HFF-Myc (cell line): Measurements from ENCODE around the gene CDH9.

Experiments used
- DNase-seq: peaks from one replicate; pipeline ENCODE4 v3.0.0-alpha.2; 2011; ENCODE audit warnings: low read depth; ENCODE audit errors: extremely low read depth
- H3K4me3 ChIP-seq: replicated peaks from 2 replicates; pipeline ENCODE4 v1.5.1; 2011; ENCODE audit warnings: low read depth, mild to moderate bottlenecking, control low read depth, low read length
- CTCF ChIP-seq: IDR thresholded peaks from 2 replicates; pipeline ENCODE4 v1.5.1; 2012; ENCODE audit warnings: mild to moderate bottlenecking, low read depth, low read length, control low read depth; ENCODE audit errors: missing control alignments

Gene CDH9

DNA sequence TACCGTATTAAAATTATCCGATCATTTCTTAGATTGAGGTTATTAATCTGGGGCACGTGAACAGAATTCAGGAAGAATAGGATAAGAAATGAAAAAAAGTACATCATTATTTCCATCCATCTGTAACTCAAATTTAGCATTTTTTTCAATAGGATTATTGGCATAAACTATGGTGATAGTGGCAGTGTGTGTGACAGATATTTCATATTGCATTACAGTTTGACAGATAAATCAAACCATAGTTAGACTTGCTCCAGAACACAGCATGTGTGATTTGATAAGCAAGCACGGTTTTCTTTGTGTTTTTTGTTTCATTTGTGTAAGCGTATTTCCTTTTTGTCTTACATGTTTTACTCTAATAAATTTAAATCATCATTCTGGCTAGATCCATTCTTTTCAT lies 155.0 kb downstream of the CDH9 start:
- H3K4me3 ChIP-seq = no peak overlapping the region
- TF ChIP-seq CTCF = no peak
- no peak for DNase-seq

DNA sequence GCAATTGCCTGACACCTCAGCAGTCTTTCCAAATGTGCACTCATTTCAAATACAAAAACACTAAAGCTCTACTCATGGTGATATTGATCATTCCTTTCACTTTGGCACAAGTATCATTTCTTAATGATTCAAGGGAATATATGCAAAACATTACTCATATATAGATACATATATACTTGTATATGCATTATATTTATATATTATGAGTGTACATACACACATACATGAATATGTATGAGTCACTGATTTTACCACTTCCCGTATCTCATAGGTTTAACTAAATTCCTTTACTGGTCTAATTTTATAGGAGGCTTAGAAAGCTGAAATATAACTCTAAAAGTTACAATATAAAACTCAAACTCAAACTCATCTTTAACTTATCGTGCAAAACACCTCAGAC lies 156.5 kb downstream of the CDH9 start:
- DNase-seq = no peak

DNA sequence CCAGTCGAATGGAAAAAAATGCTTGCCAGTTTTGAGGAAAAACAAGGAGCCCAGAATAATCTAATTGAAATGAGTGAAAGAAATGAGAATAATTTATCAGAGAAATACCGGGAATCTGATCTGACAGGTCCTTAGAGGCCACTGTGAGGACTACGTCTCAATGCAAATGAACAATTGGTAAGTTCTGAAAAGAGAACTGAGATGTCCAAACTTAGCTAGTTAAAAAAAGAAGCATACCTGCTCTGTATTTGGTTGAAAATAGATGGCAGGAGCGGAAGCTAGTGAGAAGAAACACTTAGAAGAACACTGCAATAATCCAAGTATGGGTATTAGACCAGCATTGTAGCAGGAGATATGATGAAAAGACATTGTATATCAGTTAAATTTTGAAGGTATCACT lies 161.2 kb downstream of the CDH9 start:
- TF ChIP-seq CTCF = no peak
- DNase-seq = no peak
- H3K4me3 ChIP-seq = no peak overlapping the region

More for the DNA sequence above, 156.5 kb downstream of the CDH9 start:
- TF ChIP-seq CTCF = no peak
- H3K4me3 ChIP-seq = no peak overlapping the region

DNA sequence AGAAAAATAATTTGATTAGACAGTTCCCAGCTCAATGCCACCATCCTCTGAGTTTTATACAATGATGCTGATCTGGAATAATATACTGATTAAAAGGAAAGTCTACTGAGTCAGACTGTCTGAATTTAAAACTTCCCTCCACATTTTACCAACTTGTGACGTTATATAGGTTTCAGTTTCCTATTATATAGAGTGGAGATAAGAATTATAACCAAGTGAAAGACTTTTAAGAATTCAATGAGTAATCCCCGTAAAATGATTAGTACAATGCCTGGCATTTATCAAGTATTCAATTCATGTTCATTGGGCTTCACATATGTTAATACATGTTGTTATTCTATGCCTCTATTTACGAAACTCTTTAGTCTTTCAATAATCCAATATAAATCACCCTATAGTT lies 166.0 kb downstream of the CDH9 start:
- TF ChIP-seq CTCF = no peak
- DNase-seq = no peak
- no peak overlapping the region for H3K4me3 ChIP-seq

DNA sequence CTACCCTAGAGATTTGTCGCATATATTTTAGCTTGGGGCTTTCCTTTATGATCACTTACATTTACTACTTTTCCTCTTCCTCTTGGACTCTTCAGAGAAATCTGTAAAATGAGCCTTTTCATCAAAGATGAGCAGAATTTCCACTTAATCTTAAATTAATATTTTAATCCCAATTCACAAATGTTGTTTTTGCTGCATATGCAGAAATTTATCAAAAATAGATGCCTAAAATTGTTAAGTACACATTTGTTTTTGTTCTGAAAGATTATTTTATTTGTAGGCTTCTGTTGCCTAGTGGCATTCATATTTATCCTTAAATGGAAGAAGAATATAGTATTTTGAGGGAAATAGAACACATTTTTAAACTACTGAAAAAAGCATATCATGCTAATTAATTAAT lies 168.6 kb downstream of the CDH9 start:
- no peak for TF ChIP-seq CTCF
- DNase-seq = no peak
- H3K4me3 ChIP-seq = no peak overlapping the region

DNA sequence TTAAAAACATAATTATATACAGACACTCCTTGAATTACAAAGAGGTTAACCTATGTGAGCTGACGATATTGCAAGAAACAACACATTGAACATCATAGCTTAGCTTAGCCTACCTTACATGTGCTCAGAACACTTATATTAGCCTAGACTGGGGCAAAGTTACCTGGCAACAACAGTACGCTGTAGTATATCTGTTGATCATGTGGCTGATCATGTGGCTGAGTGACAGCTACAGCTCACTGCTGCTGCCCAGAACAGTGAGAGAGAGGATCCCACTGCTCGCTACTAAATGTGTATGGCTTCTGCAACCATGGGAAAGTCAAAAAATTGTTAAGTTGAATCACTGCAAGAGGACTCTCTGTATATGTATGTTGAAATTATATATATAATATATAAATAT lies 169.9 kb downstream of the CDH9 start:
- H3K4me3 ChIP-seq = no peak overlapping the region
- DNase-seq = no peak
- TF ChIP-seq CTCF = no peak

GRCh38 chr5:26864061-26864460 lies 174.3 kb downstream of the CDH9 start:
- TF ChIP-seq CTCF = no peak

More at GRCh38 chr5:26864061-26864460, 174.3 kb downstream of the CDH9 start:
- no peak overlapping the region for H3K4me3 ChIP-seq
- no peak for DNase-seq
